Right renal cortex interstitium (tissue), 3 donors: ENCODE results near the gene TMEM61. TPM values are rescaled to one million over a fixed set of nuclear protein-coding genes. Genes with fewer than 3 reads are reported as not detected.
"Not testable (repeated sequence)": the region's sequence is repeated elsewhere in the genome, so short reads cannot be mapped to it uniquely, and the experiment has no call there.

Experiments used
- DNase-seq, 3 donors: peaks; one replicate each; pipeline ENCODE4 v3.0.0-alpha.2; 2013; ENCODE audit warnings: low read depth in 3 of 3, low spot score in 2 of 3
- polyA plus RNA-seq, 3 donors: library from polyadenylated mRNA; unstranded; fragments of 120-200 nt; gene quantifications; one replicate each; pipeline ENCODE4 v1.2.1, GENCODE V29; 2013; ENCODE audit not compliant: insufficient read length in 3 of 3

TMEM61 gene
- polyA plus RNA-seq, 3 donors: 0.87 to 1.4 (median 1.2) TPM

DNA sequence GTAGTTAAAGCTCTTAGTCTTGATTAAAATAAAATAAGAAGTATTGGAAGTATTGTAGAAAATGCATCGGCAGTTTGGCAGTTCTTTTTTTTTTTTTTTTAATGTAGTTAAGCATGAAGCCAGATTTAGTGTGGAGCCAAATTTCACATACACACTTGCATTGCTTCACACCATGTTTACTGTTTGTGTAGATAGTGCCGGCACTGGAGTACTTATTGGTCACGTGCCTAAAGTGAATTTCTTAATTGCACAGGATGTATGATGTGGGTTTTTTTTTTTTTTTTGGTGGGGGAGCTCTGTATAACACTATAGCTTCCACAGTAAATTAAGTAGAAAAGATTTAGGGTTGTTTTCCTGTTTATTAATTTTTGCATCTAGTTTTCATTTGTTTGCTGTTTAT lies 21.2 kb upstream of the TMEM61 start:
- DNase-seq: no peak

DNA sequence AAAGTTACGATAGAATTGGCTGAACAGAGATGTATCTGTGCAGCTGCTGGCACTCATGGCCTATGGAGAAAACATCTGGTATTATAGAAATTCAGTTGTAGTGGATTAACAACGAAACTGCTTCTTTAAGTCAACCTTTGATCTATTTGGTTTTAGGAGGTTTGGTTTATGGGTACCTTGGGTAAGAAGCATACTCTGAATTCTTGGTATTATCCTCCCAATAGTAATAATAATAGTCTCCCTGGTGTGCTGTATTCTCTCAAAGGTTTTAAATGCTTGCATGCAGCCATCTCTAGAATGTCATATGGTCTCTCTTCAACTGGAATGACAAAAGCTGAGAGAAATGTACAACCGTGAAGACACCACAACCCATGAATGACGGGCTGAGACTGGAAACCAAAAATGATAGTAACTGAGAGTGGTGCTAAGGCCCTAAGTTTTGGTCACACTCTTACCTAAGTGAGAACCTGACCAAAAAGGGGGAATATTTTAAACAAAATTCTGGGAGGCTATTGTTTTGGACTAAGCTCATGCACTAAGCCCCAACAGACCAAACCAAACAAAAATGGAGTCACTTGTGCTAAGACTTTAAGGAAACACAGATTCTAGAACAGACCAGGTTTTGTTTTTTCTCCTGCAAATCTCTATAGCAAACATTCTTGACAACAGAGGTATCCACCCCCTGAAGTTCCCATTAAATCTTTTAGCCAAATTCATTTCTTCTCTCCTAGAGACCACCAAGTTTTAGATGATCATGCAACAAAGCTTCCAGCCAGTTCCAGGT lies 17.6 kb upstream of the TMEM61 start:
- no peak for DNase-seq

DNA sequence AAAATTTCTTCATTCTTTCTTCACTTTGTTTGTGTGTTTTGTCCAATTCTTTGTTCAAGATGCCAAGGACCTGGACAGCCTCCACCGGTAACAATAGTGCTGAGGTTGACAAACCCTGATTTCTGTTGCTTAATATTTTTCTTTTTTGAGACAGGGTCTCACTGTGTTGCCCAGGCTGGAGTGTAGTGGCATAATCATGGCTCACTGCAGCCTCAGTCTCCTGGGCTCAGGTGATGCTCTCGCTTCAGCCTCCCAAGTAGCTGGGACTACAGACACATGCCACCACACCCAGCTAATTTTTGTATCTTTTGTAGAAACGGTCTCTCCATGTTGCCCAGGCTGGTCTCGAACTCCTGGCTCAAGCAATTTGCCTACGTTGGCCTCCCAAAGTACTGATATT lies 16.6 kb upstream of the TMEM61 start:
- not testable (repeated sequence) for DNase-seq

DNA sequence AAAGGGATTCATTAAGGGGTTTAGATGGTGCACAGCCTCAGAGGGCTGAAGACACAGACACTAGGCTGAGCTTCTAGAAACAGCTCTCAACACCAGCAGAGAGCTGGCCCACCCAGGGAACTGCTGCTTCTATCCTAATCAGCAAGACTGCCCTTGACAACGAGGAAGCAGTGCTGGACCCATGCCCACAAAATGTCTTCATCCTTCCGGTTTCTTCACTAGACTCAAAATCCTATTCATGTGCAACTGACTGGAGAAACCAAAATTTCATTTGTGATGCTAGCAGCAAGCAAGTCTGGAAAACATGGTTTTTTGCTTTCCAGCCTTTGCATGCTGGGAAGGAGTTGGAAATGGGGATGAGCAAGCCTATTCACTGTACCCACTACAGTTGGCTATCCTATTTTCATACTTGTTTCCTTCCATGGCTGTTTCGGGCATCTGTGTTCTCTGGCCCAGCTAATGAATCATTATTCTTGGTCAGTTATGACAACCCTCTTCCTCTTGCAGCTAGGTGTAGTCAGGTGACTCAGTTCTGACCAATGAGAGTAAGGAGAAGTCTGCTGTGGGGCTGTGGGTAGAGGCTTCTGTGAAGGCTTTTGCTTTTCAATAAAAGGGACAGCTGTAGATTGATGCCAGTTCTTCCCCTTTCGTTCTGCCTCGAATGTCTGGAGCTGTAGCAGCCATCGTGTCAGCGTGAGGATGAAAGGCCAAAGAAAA lies 14.6 kb upstream of the TMEM61 start:
- DNase-seq: no peak

DNA sequence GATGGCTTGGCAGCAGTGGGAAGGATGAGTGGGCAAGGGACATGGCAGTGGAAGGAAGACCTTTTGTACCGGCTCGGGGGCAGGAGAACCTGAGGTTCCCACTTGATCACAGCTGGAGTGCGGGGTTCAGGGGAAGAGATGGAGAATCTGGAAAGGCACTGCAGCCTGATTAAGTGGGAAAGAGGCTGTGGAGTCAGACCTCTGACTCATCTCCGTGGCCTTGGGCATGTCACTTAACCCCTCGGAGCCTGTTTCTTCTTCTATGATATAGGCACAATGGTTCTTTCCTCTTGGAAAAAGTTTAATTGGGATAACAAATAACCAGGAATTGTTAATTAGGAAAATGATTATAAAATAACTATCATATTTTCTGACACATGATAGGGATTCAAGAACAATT lies 13.1 kb upstream of the TMEM61 start:
- DNase-seq: no peak

DNA sequence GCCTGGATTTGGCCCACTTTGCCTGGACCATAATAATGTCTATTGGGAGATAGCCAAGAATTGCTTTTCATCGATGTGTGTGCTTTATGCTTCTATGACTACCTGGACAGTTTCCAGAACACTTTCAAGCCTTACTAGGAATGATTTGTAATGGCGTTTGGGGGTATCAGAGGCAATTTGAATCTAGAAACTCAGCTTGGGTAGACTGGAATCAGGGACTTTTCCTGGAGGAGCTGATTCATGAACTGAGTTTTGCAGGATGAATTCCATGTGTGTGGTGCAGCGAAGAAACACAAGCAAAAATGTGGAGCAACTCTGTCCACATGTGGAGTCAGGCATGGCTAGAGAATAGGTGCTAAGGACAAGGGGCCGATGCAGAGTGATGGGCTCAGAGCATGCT lies 11.9 kb upstream of the TMEM61 start:
- no peak for DNase-seq

DNA sequence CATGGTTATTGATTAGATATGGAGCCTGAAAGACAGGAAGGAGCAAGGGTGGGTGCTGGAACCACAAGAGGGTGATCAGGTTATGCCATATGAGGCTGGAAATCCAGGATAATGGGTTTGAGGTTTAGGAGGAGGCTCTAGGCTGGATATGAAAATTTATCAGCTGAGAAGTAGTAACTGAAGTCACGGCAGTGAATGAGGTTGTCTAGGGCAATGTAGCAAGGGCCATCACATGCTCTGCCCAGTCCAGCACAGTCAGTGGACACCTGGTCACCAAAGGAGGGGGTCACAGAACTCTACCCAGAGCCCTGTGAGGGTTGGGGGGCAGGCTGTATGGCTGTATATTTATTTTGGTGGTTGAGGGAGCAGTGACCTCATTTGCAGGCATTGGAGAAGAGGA lies 10.5 kb upstream of the TMEM61 start:
- DNase-seq: no peak

DNA sequence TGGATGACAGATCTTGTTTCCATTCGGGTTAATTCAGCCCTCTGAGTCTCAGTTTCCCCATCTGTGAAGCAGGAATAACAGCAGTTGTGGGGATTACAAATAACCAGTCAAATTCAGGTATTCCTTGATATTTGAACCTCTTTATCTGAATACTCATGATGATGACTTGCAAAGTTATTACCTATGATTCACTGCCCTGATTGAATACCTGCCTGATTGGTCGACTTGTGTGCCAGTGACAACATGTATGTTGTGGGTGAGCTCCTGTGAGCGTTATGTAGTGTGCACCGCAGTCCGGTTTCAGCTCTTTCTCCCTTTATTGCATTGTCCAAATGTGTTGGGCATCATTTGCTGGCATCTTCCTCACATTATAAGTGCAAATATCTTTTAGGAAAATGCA lies 9.5 kb upstream of the TMEM61 start:
- no peak for DNase-seq

DNA sequence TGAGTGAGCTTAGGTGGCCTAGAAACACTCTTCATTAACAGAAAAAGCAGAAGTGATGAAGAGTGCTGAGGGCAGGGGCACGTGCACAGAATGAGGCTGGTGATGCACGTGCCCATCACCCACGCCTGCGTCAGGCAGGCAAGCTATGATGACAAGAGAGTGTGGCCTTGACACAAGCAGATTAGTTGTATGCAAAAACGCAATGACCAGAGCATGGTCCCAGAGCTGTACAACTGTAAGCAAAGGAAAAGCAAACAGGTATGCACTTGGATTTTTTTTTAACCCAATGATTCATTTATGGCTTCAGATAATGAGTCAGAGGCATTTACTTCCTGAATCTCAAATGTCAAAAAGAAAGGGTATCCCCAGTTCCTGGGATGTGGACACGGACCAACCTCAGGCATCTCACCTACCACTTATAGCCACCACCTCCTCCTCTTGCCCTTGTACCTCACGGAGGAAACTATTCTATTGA lies 9.1 kb upstream of the TMEM61 start:
- DNase-seq: no peak

DNA sequence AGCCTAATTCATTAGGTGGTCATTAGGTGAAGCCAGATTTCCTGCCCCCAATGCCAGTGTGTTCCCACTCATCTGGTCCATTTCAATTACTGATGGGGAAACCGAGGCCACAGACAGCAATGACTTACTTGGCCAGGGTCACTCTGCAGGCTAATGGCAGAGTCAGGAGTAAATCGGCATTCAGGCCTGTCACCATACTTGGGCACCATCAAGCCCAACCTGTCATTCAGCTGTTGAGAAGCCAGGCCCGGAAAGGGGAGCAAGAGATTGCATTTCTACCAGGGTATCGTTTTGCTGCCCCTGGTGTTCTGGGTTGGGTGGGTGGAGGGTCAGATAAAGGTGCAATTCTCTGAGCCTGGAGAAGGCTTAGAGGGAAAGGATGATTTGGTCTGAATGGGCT lies 8.0 kb upstream of the TMEM61 start:
- DNase-seq: no peak

DNA sequence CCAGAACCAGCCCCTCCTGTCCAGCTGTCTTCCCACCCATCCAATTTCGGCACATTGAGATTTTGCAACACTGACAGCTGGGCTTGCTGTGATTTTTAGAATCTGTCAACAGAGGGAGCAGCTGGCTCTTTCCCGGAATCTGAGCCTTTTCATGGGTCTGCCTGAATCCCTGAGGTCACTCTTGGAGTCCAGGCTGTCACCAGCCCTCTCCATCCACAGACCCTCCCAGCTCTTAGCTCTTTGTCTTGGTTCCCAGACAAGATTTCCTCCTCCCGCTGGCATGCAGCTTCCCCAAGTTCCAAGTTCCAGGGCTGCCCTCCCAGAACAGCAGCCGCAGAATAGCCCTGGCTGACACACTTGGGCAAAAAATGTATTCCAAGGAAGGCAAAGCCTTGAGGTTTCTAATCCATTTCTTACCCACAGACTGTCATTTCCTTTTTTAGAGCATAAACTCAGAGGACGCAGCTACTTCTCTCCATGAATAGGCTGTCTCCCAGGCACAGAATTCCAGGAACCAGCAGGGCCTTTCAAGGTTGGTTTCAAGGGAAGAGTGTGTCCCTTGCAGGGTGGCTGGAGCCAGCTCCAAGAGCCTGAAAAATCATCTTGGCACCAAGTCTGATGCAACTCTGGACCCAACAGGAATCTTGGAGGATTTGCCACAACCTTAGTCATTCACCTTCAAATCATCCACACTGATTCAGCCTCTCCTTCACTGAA lies 7.1 kb upstream of the TMEM61 start:
- no peak for DNase-seq

DNA sequence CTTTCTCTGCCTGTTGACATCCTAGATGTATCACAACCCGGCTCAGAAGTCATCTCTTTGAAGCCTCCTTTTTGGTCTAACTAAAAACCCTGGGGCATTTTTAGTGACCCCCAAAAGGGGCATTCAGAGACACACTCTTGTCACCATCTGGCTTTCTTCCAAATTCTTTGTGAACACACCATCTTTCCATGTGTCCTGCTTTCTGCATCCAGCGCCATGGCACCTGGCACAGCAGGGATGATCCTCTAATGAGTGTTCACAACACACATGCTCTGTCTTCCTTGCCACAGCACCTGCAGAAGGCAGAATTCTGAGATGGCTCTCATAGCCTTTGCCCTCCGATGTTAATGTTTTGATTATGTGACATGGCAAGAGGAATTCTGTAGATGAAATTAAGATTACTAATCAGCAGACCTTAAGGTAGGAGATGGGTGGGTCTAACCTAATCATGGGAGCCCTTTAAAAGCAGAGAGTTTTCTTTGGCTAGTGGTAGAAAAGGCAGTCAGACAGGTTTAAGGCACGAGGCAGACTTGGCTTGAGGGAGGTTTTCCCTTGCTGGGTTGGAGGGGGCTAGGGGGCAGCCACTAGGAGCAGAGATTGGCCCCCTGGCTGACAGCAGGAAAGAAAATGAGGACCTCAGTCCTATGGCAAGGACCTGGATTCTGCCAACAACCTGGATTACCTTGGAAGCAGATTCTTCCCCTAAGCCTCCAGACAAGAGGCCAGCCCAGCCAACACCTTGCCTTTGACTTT lies 4.9 kb upstream of the TMEM61 start:
- no peak for DNase-seq

DNA sequence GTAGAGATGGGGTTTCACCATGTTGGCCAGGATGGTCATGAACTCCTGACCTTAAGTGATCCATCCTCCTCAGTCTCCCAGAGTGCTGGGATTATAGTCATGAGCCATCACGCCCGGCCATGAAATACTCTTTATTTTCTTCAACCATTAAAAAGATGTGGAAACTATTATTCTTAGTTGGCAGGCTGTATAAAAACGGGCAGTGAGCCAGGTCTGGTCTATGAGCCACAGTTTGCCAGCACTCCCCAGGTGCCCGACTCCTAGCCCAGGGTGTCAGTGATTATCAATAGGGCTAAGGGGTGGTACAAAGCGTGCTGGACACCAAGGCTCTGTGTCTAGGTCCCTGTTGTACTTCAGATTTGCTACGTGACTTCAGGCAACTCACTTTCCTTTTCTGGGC lies 3.7 kb upstream of the TMEM61 start:
- DNase-seq: no peak

DNA sequence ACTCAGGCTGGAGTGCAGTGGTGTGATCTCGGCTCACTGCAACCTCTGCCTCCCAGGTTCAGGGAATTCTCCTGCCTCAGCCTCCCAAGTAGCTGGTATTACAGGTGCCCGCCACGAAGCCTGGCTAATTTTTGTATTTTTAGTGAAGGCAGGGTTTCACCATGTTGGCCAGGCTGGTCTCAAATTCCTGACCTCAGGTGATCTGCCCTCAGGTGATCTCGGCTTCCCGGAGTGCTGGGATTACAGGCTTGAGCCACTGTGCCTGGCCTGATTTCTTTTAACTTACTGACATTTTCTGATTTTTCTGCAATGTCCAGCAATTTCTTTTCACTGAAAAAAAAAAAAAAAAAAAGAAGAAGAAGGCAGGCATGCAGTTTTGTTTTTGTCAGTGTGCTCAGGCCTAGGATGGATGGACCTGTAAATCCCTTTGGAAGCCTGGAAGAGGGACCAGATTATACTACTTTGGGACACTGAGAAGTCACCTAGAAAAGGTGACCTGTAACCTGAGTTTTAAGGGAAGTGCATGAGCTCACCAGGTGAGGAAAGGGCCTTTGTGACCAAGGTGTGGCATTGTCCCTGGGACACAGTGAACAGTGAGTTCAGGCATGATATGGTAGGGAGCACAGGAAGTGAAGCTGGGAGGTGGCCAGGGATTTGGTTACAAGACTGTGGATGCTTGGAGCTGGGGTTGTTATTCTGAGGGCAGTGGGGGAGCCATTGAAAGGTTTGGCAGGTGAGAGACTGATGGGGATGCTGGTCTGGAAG lies 2.7 kb upstream of the TMEM61 start:
- no peak for DNase-seq

DNA sequence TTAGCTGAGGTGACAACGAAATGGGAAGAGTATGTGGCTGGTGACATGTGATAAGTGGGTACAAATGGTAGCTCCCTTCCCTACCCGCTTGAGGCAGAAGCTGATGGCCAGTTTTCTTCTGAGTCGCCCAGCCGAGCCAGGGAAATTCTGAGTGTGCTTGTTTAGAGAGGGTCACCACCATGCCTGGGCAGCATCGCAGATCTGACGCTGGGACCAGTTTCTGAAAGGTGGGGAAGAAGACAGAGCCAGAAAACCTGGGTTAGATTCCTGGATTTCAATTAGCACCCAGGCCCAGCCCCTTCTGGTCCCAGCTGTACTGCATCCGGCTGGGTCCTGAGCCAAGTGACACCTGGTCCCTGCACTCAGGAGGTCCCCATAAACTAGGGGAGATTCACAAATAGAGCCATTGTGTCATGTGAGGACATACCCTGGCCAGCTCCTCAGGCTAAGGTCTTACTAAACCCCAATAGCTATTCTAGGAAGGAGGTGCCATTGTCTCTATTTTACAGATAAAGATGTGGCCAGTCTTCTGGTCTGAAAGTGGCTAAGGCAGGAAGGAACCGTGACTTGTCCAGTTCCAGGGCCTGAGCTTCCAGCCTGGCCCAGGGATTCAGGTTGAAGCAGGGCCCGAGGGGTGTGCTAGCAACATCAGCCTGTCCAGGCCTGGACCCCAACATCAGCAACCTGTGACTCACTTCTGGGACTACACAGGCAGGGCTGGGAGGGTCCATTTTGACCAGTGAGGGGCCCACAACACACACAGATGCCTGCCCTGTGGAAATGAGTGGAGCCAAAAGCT lies 1.7 kb upstream of the TMEM61 start:
- no peak for DNase-seq

DNA sequence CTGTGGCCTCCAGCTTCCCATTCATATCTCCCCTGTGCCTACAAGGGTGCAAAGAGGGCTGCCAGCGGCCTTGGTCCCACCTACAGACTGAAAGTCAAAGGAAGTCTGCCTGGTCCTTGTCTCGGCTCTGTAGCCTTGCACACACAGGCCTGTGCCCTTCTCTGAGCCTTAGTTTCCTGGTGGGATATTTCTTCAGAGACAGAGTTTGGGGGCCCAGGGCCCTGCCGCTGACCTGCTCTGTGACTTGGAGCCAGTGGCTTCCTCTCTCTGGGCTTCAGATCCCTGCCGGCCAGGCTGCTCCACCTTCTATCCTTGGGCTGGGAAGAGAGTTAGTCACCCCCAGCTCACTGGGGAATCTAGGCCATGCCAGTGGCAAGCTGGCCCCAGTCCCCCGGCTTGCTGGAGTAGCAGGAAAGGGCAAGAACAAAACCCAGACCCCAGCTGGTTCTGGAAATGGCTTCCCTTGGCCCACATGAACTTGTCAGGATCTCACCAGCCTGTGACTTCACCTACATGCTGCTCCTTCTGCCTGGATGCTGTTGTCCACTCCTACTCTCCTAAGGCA lies 1.0 kb upstream of the TMEM61 start:
- DNase-seq: no peak

DNA sequence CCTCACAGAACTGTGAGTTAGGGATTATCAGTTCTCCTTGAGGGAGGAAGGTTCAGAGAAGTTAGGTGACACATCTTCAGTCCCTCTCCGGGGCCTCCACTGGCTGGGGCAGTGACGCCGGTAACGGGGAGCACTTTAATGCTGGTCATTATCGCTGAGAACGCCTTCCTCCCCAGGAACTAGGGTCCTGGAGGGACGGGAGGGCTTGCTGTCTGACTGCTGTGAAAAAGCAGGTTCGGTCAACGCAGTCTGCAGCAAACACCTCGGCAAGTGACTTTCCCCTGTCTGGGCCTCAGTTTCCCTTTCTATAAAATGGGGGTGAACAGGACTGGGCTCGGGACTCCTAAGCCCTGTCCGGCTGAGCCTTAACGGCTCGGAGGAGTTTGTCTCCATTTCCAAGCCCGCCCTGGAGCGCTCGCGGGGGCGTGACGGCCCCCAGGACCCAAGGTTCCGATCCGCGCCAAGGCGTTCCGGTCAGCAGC lies 341 bp upstream of the TMEM61 start:
- DNase-seq: no peak

DNA sequence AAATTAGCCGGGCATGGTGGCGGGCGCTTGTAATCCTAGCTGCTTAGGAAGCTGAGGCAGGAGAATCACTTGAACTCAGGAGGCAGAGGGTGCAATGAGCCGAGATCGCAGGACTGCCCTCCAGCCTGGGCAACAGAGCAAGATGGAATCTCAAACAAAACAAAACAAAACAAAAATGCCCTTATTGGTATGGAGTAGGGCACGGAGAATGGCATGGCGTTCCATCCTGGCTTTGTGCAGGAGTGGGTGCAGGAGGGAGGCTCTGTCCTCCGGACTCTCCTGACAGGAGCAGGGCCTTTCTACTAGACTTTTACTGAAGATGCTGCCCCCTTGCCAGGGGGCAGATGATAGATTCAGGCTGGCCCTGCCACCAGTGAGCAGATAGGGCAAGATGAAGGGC lies 1.0 kb downstream of the TMEM61 start:
- no peak for DNase-seq

DNA sequence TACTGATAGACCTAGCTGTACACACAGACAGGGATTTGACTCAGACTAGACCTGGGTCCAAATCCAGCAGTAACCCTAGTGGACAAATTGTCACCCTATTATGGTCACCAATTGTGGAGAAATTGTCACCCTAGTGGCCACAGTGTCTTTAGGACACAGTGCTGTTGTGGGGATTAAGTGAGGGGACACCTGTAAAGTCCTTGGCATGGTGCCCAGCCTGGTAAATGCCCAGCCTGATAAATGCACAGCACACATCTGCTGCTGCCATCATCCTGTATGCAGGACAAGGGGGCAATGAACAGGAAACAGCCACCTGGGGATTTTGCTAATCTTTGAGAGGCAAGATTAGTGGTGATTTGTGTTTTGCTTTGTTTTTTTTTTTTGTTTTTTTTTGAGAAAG lies 2.3 kb downstream of the TMEM61 start:
- no peak for DNase-seq
